Neural progenitor cell (in vitro differentiated cells): ENCODE data around the gene ATP6V0E2. TPM values are rescaled to one million over a fixed set of nuclear protein-coding genes. Genes with fewer than 3 reads are reported as not detected.
A peak's percentile ranks its signal among the peaks of the same experiment; 100 is the strongest.

Experiments used
- DNase-seq: peaks from one replicate; pipeline ENCODE4 v3.0.0-alpha.2; 2016; ENCODE audit warnings: low spot score
- H2AFZ ChIP-seq: fragments of 200-600 bp; sonication (generic); replicated peaks from 2 replicates; pipeline ENCODE4 v1.6.1; 2016; ENCODE audit warnings: antibody characterized with exemption
- H3F3A ChIP-seq: fragments of 200-600 bp; sonication (generic); 2 replicates; pipeline ENCODE4 v1.6.1; 2016; ENCODE audit warnings: antibody characterized with exemption, low read depth
- H3K27ac ChIP-seq: fragments of 200-600 bp; sonication (generic); 2 replicates; pipeline ENCODE4 v1.5.1; 2016; ENCODE audit warnings: mild to moderate bottlenecking
- H3K27me3 ChIP-seq: fragments of 200-600 bp; sonication (generic); 2 replicates; pipeline ENCODE4 v1.6.1; 2016; ENCODE audit warnings: mild to moderate bottlenecking, moderate library complexity
- H3K36me3 ChIP-seq: fragments of 200-600 bp; sonication (generic); 2 replicates; pipeline ENCODE4 v1.5.1; 2016
- H3K4me1 ChIP-seq: fragments of 200-600 bp; sonication (generic); 2 replicates; pipeline ENCODE4 v1.6.1; 2016; ENCODE audit warnings: mixed run types
- H3K4me2 ChIP-seq: fragments of 200-600 bp; sonication (generic); 2 replicates; pipeline ENCODE4 v1.6.1; 2016
- H3K4me3 ChIP-seq: fragments of 200-600 bp; sonication (generic); 2 replicates; pipeline ENCODE4 v1.5.1; 2016
- H3K79me2 ChIP-seq: fragments of 200-600 bp; sonication (generic); 2 replicates; pipeline ENCODE4 v1.6.1; 2016; ENCODE audit warnings: low read depth
- H3K9ac ChIP-seq: fragments of 200-600 bp; sonication (generic); 2 replicates; pipeline ENCODE4 v1.6.1; 2016
- H3K9me3 ChIP-seq: fragments of 200-600 bp; sonication (generic); 2 replicates; pipeline ENCODE4 v1.5.1; 2016; ENCODE audit warnings: low read depth
- H4K20me1 ChIP-seq: fragments of 200-600 bp; sonication (generic); 2 replicates; pipeline ENCODE4 v1.6.1; 2016; ENCODE audit warnings: low read depth
- H3K27ac Mint-ChIP-seq: 3 replicates; pipeline ENCODE4 v1.8.0; 2021; ENCODE audit warnings: mixed read lengths
- H3K27me3 Mint-ChIP-seq: 2 replicates; pipeline ENCODE4 v1.8.0; 2022; ENCODE audit warnings: low read depth, mild to moderate bottlenecking, inconsistent platforms, moderate library complexity, mixed read lengths; ENCODE audit not compliant: insufficient read depth
- H3K36me3 Mint-ChIP-seq: 3 replicates; pipeline ENCODE4 v1.8.0; 2021; ENCODE audit warnings: mixed read lengths
- H3K4me1 Mint-ChIP-seq: 3 replicates; pipeline ENCODE4 v1.8.0; 2021; ENCODE audit warnings: mixed read lengths
- H3K4me3 Mint-ChIP-seq: 3 replicates; pipeline ENCODE4 v1.8.0; 2021; ENCODE audit warnings: mild to moderate bottlenecking, moderate library complexity, mixed read lengths
- H3K9me3 Mint-ChIP-seq: 3 replicates; pipeline ENCODE4 v1.8.0; 2020; ENCODE audit warnings: mixed read lengths
- CTCF ChIP-seq: fragments of 200-600 bp; sonication (generic); IDR thresholded peaks from 2 replicates; pipeline ENCODE4 v1.5.1; 2017; ENCODE audit warnings: antibody characterized with exemption, mild to moderate bottlenecking
- EZH2 ChIP-seq: fragments of 200-600 bp; sonication (generic); IDR thresholded peaks from 2 replicates; pipeline ENCODE4 v1.6.1; 2017; ENCODE audit warnings: antibody characterized with exemption, mild to moderate bottlenecking, moderate library complexity
- EZH2phosphoT487 ChIP-seq: fragments of 200-600 bp; sonication (generic); IDR thresholded peaks from 2 replicates; pipeline ENCODE4 v1.6.1; 2017; ENCODE audit warnings: antibody characterized with exemption
- total RNA-seq: library from RNA; depleted of rRNA; stranded (reverse); fragments of >200 nt; gene quantifications from 2 replicates; pipeline ENCODE4 v1.2.3, GENCODE V29; 2015; ENCODE audit warnings: low replicate concordance

The ATP6V0E2 gene
- total RNA-seq, 1 donor from 2014 or later, result 14.6 TPM

GRCh38 chr7:149831741-149832219 lies 42.0 kb upstream of the ATP6V0E2 start:
- peak overlapping the region; percentile 81 for H2AFZ ChIP-seq
- TF ChIP-seq EZH2phosphoT487, result no peak
- TF ChIP-seq EZH2, result no peak
- no peak for TF ChIP-seq CTCF
- no peaks in the 10 kb centered on the region for H3K79me2 ChIP-seq
- peak overlapping the region; percentile 9 for H3K4me2 ChIP-seq
- H3K27me3 ChIP-seq, result peaks cover 31% of the 10 kb centered on the region
- H3F3A ChIP-seq, result no peaks in the 10 kb centered on the region
- H3K27ac ChIP-seq, result no peak overlapping the region
- no peaks in the 10 kb centered on the region for H4K20me1 ChIP-seq
- peaks cover 18% of the 10 kb centered on the region for H3K27me3 Mint-ChIP-seq
- H3K4me3 ChIP-seq, result no peak overlapping the region
- peak overlapping the region; percentile 4 for H3K27ac Mint-ChIP-seq
- H3K36me3 ChIP-seq, result no peaks in the 10 kb centered on the region
- H3K36me3 Mint-ChIP-seq, result no peaks in the 10 kb centered on the region
- H3K9me3 ChIP-seq, result no peaks in the 10 kb centered on the region
- no peak for DNase-seq
- no peak overlapping the region for H3K4me3 Mint-ChIP-seq
- H3K4me1 Mint-ChIP-seq, result peaks cover 10% of the 10 kb centered on the region
- H3K9me3 Mint-ChIP-seq, result no peaks in the 10 kb centered on the region
- peaks cover 12% of the 10 kb centered on the region for H3K4me1 ChIP-seq
- H3K9ac ChIP-seq, result no peak overlapping the region

- Histone ChIP-seq H3K36me3 (no peaks in the 10 kb centered on the region), H2AFZ (no peak overlapping the region), H3K4me2 (no peak overlapping the region), H3K27me3 (peaks cover 38% of the 10 kb centered on the region), H3K27ac (no peak overlapping the region), H3F3A (no peaks in the 10 kb centered on the region), H4K20me1 (peaks cover under 1% of the 10 kb centered on the region), H3K4me1 (peaks cover 12% of the 10 kb centered on the region), H3K4me3 (no peak overlapping the region), H3K9me3 (no peaks in the 10 kb centered on the region), H3K79me2 (no peaks in the 10 kb centered on the region), H3K9ac (no peak overlapping the region)
- peaks cover 16% of the 10 kb centered on the region for H3K27me3 Mint-ChIP-seq
- H3K36me3 Mint-ChIP-seq, result no peaks in the 10 kb centered on the region
- H3K4me1 Mint-ChIP-seq, result peaks cover 10% of the 10 kb centered on the region
- TF ChIP-seq CTCF, result no peak
- no peak for TF ChIP-seq EZH2
- no peak for TF ChIP-seq EZH2phosphoT487
- no peaks in the 10 kb centered on the region for H3K9me3 Mint-ChIP-seq
- H3K4me3 Mint-ChIP-seq, result no peak overlapping the region
- no peak for DNase-seq
- no peak overlapping the region for H3K27ac Mint-ChIP-seq
Measured at GRCh38 chr7:149832332-149833041, 41.3 kb upstream of the ATP6V0E2 start.

GRCh38 chr7:149833495-149834130 lies 40.2 kb upstream of the ATP6V0E2 start:
- Histone ChIP-seq H3K9ac (no peak overlapping the region), H3K4me1 (peaks cover 12% of the 10 kb centered on the region), H4K20me1 (peaks cover 5% of the 10 kb centered on the region), H3K4me3 (no peak overlapping the region), H3K79me2 (no peaks in the 10 kb centered on the region), H3K27me3 (peaks cover 38% of the 10 kb centered on the region), H3K36me3 (no peaks in the 10 kb centered on the region), H3F3A (peaks cover under 1% of the 10 kb centered on the region), H2AFZ (no peak overlapping the region), H3K4me2 (no peak overlapping the region), H3K27ac (no peak overlapping the region), H3K9me3 (no peaks in the 10 kb centered on the region)
- no peak overlapping the region for H3K4me3 Mint-ChIP-seq
- H3K36me3 Mint-ChIP-seq, result no peaks in the 10 kb centered on the region
- H3K27me3 Mint-ChIP-seq, result peaks cover 18% of the 10 kb centered on the region
- no peaks in the 10 kb centered on the region for H3K9me3 Mint-ChIP-seq
- H3K4me1 Mint-ChIP-seq, result peaks cover 15% of the 10 kb centered on the region
- no peak overlapping the region for H3K27ac Mint-ChIP-seq
- no peak for DNase-seq
- no peak for TF ChIP-seq CTCF
- no peak for TF ChIP-seq EZH2
- TF ChIP-seq EZH2phosphoT487, result no peak
